Vagina (tissue), 2 donors: ENCODE data around the gene DCAKD.

Experiments
- POLR2A ChIP-seq, 2 donors: fragments of 450-650 bp; IDR thresholded peaks; one replicate each; pipeline ENCODE4 v1.6.1; 2017; ENCODE audit warnings: antibody characterized with exemption in 2 of 2, mild to moderate bottlenecking in 2 of 2, moderate library complexity in 2 of 2
- POLR2AphosphoS5 ChIP-seq, 2 donors: sonication (generic); formaldehyde crosslinking; IDR thresholded peaks; one replicate each; pipeline ENCODE4 v1.9.0; 2017; ENCODE audit warnings: antibody characterized with exemption in 2 of 2, mild to moderate bottlenecking in 2 of 2, low read depth in 1 of 2; ENCODE audit not compliant: insufficient read depth in 1 of 2
- TF ChIP-seq, protein P1 (sequence below), 3 experiments: fragments of 450-650 bp in 2 of 3; fragments of 200-600 bp in 1 of 3; sonication (generic) in 1 of 3; IDR thresholded peaks; one replicate each; pipeline ENCODE4 v1.5.1; 2017 to 2019; ENCODE audit warnings: antibody characterized with exemption in 3 of 3, mild to moderate bottlenecking in 2 of 3, moderate library complexity in 2 of 3

DNA sequence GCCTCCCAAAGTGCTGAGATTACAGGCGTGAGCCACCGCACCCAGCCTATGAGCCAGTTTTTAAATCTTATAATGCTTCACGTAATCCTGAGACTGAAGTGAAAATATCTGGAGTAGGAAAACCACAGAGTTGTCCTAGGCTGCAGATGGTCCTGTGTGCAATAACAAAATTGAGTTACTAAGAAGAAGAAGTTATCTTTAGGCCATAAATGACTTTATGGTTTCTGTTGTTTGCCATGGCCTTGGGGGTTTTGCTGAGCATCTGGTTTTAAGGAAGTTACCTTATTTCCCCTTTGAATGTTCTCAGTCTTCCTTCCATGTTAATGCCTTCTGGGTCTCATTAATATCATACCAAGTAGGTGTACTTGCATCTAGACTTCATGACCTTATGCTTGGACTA, 26.2 kb upstream of the DCAKD start:
- TF ChIP-seq POLR2A (IDR thresholded peaks at IDR 0.05) (no peak), POLR2AphosphoS5 (IDR thresholded peaks at IDR 0.05; ENCODE audit: insufficient read depth in 1 of 2, low read depth in 1 of 2) (no peak)
- TF ChIP-seq, protein P1, sequence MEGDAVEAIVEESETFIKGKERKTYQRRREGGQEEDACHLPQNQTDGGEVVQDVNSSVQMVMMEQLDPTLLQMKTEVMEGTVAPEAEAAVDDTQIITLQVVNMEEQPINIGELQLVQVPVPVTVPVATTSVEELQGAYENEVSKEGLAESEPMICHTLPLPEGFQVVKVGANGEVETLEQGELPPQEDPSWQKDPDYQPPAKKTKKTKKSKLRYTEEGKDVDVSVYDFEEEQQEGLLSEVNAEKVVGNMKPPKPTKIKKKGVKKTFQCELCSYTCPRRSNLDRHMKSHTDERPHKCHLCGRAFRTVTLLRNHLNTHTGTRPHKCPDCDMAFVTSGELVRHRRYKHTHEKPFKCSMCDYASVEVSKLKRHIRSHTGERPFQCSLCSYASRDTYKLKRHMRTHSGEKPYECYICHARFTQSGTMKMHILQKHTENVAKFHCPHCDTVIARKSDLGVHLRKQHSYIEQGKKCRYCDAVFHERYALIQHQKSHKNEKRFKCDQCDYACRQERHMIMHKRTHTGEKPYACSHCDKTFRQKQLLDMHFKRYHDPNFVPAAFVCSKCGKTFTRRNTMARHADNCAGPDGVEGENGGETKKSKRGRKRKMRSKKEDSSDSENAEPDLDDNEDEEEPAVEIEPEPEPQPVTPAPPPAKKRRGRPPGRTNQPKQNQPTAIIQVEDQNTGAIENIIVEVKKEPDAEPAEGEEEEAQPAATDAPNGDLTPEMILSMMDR (IDR thresholded peaks at IDR 0.05) = no peak
